ENCODE data around the gene DENND2D. TPM values are rescaled to one million over a fixed set of nuclear protein-coding genes. Genes with fewer than 3 reads are reported as not detected.

DENND2D gene
- total and polyA plus RNA-seq, 2 donors (not counting 1 experiment from before 2014, with no cell fraction given), result 48.0 to 111 TPM

DNA sequence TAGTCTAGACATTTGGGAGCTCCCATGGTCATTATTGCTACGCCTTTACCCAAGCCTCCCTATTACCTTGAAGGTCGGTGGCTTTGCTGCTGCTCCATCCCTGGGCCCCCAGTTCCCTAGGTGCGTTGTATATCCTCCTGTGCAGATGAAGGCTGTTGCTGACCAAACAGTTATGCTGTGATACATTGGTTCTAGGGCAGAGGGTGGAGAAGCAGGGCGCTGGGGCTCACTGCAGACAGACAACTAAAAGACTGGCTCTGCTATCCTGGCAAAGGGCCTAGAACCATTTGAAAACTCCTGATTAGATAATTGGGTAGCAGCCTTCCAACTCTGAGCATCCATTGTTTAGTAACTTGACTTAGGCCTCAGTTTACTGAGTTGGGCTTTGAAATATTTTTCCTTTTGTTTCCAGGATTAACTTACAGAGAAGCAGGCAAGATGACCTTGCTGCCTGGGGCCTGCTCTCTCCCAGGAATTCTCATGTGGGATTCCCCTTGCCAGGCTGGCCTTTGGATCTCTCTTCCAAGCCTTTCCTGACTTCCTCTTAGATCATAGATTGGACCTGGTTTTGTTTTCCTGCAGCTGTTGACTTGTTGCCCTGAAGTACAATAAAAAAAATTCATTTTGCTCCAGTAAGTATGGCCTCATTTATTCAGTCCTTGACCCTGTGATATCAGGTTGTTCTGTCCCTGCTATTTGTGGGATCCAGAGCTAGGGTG lies 42.5 kb upstream of the DENND2D start:
- peak overlapping the region; percentile 59 for H3K27ac Mint-ChIP-seq
- no peak overlapping the region for H3K4me3 Mint-ChIP-seq
- no peaks in the 10 kb centered on the region for H3K4me1 ChIP-seq (ENCODE audit: control insufficient read depth in 2 of 2, insufficient read depth in 2 of 2, low read length in 2 of 2)
- no peaks in the 10 kb centered on the region for H3K27me3 Mint-ChIP-seq
- no peak overlapping the region for H3K4me2 ChIP-seq (replicated peaks; ENCODE audit: low read depth, low read length, poor library complexity, severe bottlenecking)
- WGBS (ENCODE audit: insufficient coverage), result 45% methylated on average over 2 of the region's 4 CpGs
- no peaks in the 10 kb centered on the region for H3K27me3 ChIP-seq (replicated peaks in 1 of 4; ENCODE audit: control extremely low read depth in 1 of 4, control insufficient read depth in 3 of 4, insufficient read depth in 4 of 4, low read length in 3 of 4)
- ChIA-PET CTCF (interaction anchor here (1.4 kb wide), 1 partner anchor 157 kb away, joined by 3 read pairs; no protein-coding TSS in a partner anchor), POLR2A (no interaction called here)
- no peaks in the 10 kb centered on the region for H3K9me3 Mint-ChIP-seq (ENCODE audit: insufficient read depth)
- TF ChIP-seq, protein P1, sequence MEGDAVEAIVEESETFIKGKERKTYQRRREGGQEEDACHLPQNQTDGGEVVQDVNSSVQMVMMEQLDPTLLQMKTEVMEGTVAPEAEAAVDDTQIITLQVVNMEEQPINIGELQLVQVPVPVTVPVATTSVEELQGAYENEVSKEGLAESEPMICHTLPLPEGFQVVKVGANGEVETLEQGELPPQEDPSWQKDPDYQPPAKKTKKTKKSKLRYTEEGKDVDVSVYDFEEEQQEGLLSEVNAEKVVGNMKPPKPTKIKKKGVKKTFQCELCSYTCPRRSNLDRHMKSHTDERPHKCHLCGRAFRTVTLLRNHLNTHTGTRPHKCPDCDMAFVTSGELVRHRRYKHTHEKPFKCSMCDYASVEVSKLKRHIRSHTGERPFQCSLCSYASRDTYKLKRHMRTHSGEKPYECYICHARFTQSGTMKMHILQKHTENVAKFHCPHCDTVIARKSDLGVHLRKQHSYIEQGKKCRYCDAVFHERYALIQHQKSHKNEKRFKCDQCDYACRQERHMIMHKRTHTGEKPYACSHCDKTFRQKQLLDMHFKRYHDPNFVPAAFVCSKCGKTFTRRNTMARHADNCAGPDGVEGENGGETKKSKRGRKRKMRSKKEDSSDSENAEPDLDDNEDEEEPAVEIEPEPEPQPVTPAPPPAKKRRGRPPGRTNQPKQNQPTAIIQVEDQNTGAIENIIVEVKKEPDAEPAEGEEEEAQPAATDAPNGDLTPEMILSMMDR (IDR thresholded peaks at IDR 0.05), result no peak
- TF ChIP-seq EZH2 (IDR thresholded peaks at IDR 0.05; ENCODE audit: borderline replicate concordance, insufficient read depth, low read depth, low read length, poor library complexity, severe bottlenecking), result no peak
- H3K4me1 Mint-ChIP-seq, result no peaks in the 10 kb centered on the region
- no peaks in the 10 kb centered on the region for H3K79me2 ChIP-seq (ENCODE audit: control insufficient read depth, insufficient read depth, low read length)
- no peak overlapping the region for H3K27ac ChIP-seq (ENCODE audit: low read length in 2 of 2)
- no peak overlapping the region for H2AFZ ChIP-seq (ENCODE audit: insufficient read depth, low read depth, low read length, poor library complexity, severe bottlenecking)
- no peak overlapping the region for H3K4me3 ChIP-seq (ENCODE audit: control extremely low read depth in 1 of 5, extremely low read depth in 1 of 5, insufficient read depth in 1 of 5, low read depth in 2 of 5, low read length in 4 of 5)
- DNase-seq (no peak), ATAC-seq (ENCODE audit: low read depth) (no peak)
- H3K9me3 ChIP-seq (ENCODE audit: control extremely low read depth in 1 of 3, control insufficient read depth in 2 of 3, insufficient read depth in 1 of 3, low read length in 2 of 3), result no peaks in the 10 kb centered on the region
- intact Hi-C loops (cut with micrococcal nuclease), result no loop called here
- peaks cover 1 to 43% of the 10 kb centered on the region in 2 experiments for H3K36me3 ChIP-seq (replicated peaks in 1 of 2; ENCODE audit: control extremely low read depth in 1 of 2, control insufficient read depth in 1 of 2, extremely low read depth in 1 of 2, insufficient read depth in 2 of 2, low read length in 1 of 2)
- no peaks in the 10 kb centered on the region for H4K20me1 ChIP-seq (ENCODE audit: control insufficient read depth, insufficient read depth, low read length, poor library complexity, severe bottlenecking)
- H3K9ac ChIP-seq (ENCODE audit: low read length), result no peak overlapping the region

DNA sequence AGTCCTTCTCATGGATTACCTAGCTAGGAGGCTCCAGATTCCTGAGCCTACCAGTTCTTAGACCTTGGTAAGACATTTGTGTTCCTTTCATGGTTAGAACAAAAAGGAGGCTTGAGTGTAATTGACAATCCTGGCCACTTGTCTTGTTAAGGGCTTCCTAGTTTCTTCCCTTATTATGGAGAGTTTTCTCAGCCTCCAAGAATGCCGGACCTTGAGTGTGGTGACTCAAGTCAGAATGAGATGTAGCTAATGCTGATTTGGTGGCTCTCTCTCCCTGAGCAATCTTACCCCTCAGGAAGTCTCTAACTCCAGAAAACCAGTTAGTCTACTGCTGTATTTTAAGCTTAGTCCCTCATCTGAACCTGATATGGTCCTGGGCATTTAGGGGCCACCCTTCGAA lies 41.4 kb upstream of the DENND2D start:
- Mint-ChIP-seq H3K27ac (no peak overlapping the region), H3K9me3 (ENCODE audit: insufficient read depth) (no peaks in the 10 kb centered on the region), H3K4me1 (peaks cover 4% of the 10 kb centered on the region), H3K27me3 (no peaks in the 10 kb centered on the region), H3K4me3 (no peak overlapping the region)
- POLR2A ChIA-PET, result no interaction called here
- H3K4me1 ChIP-seq (ENCODE audit: control insufficient read depth in 2 of 2, insufficient read depth in 2 of 2, low read length in 2 of 2), result no peaks in the 10 kb centered on the region
- no peaks in the 10 kb centered on the region for H4K20me1 ChIP-seq (ENCODE audit: control insufficient read depth, insufficient read depth, low read length, poor library complexity, severe bottlenecking)
- DNase-seq (no peak), ATAC-seq (ENCODE audit: low read depth) (no peak)
- peaks cover 1 to 52% of the 10 kb centered on the region in 2 experiments for H3K36me3 ChIP-seq (replicated peaks in 1 of 2; ENCODE audit: control extremely low read depth in 1 of 2, control insufficient read depth in 1 of 2, extremely low read depth in 1 of 2, insufficient read depth in 2 of 2, low read length in 1 of 2)
- H3K9ac ChIP-seq (ENCODE audit: low read length), result no peak overlapping the region
- TF ChIP-seq, protein P1 (IDR thresholded peaks at IDR 0.05), result no peak
- no peak for TF ChIP-seq EZH2 (IDR thresholded peaks at IDR 0.05; ENCODE audit: borderline replicate concordance, insufficient read depth, low read depth, low read length, poor library complexity, severe bottlenecking)
- no peak overlapping the region for H3K4me3 ChIP-seq (ENCODE audit: control extremely low read depth in 1 of 5, extremely low read depth in 1 of 5, insufficient read depth in 1 of 5, low read depth in 2 of 5, low read length in 4 of 5)
- H3K79me2 ChIP-seq (ENCODE audit: control insufficient read depth, insufficient read depth, low read length), result no peaks in the 10 kb centered on the region
- no peaks in the 10 kb centered on the region for H3K9me3 ChIP-seq (ENCODE audit: control extremely low read depth in 1 of 3, control insufficient read depth in 2 of 3, insufficient read depth in 1 of 3, low read length in 2 of 3)
- intact Hi-C loops (cut with micrococcal nuclease), result no loop called here
- no peak overlapping the region for H3K4me2 ChIP-seq (replicated peaks; ENCODE audit: low read depth, low read length, poor library complexity, severe bottlenecking)
- 100% methylated on average over 1 of the region's 2 CpGs for WGBS (ENCODE audit: insufficient coverage)
- H2AFZ ChIP-seq (ENCODE audit: insufficient read depth, low read depth, low read length, poor library complexity, severe bottlenecking), result no peak overlapping the region
- no peaks in the 10 kb centered on the region for H3K27me3 ChIP-seq (replicated peaks in 1 of 4; ENCODE audit: control extremely low read depth in 1 of 4, control insufficient read depth in 3 of 4, insufficient read depth in 4 of 4, low read length in 3 of 4)
- CTCF ChIA-PET, result interaction anchor here (1.2 kb wide), 1 partner anchor 74 kb away, joined by 3 read pairs; no protein-coding TSS in a partner anchor
- H3K27ac ChIP-seq (ENCODE audit: low read length in 2 of 2), result no peak overlapping the region

Data from B cell (primary cell).